ENCODE results near the gene AMZ1. TPM values are rescaled to one million over a fixed set of nuclear protein-coding genes. Genes with fewer than 3 reads are reported as not detected.

The AMZ1 gene
- total and polyA plus RNA-seq, 10 of the 15 experiments (the other 5 are each of a cell fraction or from before 2014, with no cell fraction given): 0.02 to 2.0 (median 0.69) TPM

- no peak overlapping the region for H3K4me3 ChIP-seq
- ChIA-PET POLR2A (interaction anchor here (2.8 kb wide), 1 partner anchor 22 kb away, joined by 17 read pairs; no protein-coding TSS in a partner anchor), RAD21 (ENCODE audit: unreplicated experiment) (interaction anchor here (2.8 kb wide), 1 partner anchor 22 kb away, joined by 6 read pairs; no protein-coding TSS in a partner anchor), SMC1A (ENCODE audit: uncharacterized antibody, unreplicated experiment) (interaction anchor here (5.8 kb wide), 2 partner anchors 11 to 23 kb away, joined by 41 to 49 read pairs; no protein-coding TSS in a partner anchor), CTCF (interaction anchor here (3.2 kb wide), 1 partner anchor 22 kb away, joined by 17 read pairs; no protein-coding TSS in a partner anchor)
- H3K4me2 ChIP-seq (ENCODE audit: control insufficient read depth, insufficient read depth): peak overlapping the region; percentile 99; the same call in 1 of the 2 replicates
- intact Hi-C loops (cut with micrococcal nuclease; ENCODE audit: unreplicated experiment) (no loop called here), in situ Hi-C loops (cut with MboI) (no loop called here)
- no peaks in the 10 kb centered on the region for H3K79me2 ChIP-seq (ENCODE audit: control insufficient read depth, insufficient read depth, low read length)
- no peaks in the 10 kb centered on the region; the same call in 1 of the 2 replicates for H4K20me1 ChIP-seq (ENCODE audit: control insufficient read depth, insufficient read depth)
- no peaks in the 10 kb centered on the region for H3K36me3 ChIP-seq (ENCODE audit: control insufficient read depth in 2 of 2, insufficient read depth in 2 of 2, low read length in 1 of 2)
- ATAC-seq: no peak
- H3K27ac ChIP-seq (ENCODE audit: control insufficient read depth, insufficient read depth): no peak overlapping the region
- H3K4me1 ChIP-seq (ENCODE audit: control insufficient read depth, insufficient read depth, low read length): peaks cover 27% of the 10 kb centered on the region
- FAIRE-seq: no peak
- no peak overlapping the region for H3K9ac ChIP-seq (ENCODE audit: control insufficient read depth, insufficient read depth, low read length)
- no peak overlapping the region for H2AFZ ChIP-seq (ENCODE audit: control insufficient read depth, low read depth, low read length)
- H3K27me3 ChIP-seq (replicated peaks in 1 of 2; ENCODE audit: control insufficient read depth in 2 of 2, insufficient read depth in 2 of 2, low read length in 1 of 2): peaks cover 3 to 7% of the 10 kb centered on the region in 2 experiments; a peak in 3 of 4 replicates
- TF ChIP-seq LARP7 (IDR thresholded peaks at IDR 0.05): no peak
- TF ChIP-seq SUZ12 (IDR thresholded peaks at IDR 0.05; ENCODE audit: unreplicated experiment): no peak
- TF ChIP-seq SPI1 (IDR thresholded peaks at IDR 0.05; ENCODE audit: borderline replicate concordance, insufficient read depth, low read depth, low read length): no peak
- TF ChIP-seq REST (IDR thresholded peaks at IDR 0.05; ENCODE audit: low read depth, low read length): no peak
- TF ChIP-seq E4F1 (IDR thresholded peaks at IDR 0.05; ENCODE audit: borderline replicate concordance, partially characterized antibody): no peak
- no peak for TF ChIP-seq TARDBP (IDR thresholded peaks at IDR 0.05; ENCODE audit: borderline replicate concordance)
- no peak for TF ChIP-seq BMI1 (IDR thresholded peaks at IDR 0.05; ENCODE audit: borderline replicate concordance)
- no peak for TF ChIP-seq SMAD5 (IDR thresholded peaks at IDR 0.05; ENCODE audit: low read depth)
- DNase-seq (ENCODE audit: low read depth, low spot score): no peak
- no peaks in the 10 kb centered on the region for H3K9me3 ChIP-seq (replicated peaks; ENCODE audit: control insufficient read depth, insufficient read depth, low read length)
- no TSS peak for BruUV-seq (replicated peaks)
- 47% methylated on average over 17 of the region's 17 CpGs for WGBS (ENCODE audit: insufficient coverage, insufficient replicate concordance, low lambda C conversion rate, missing lambda C conversion rate)
Measured at GRCh38 chr7:2687338-2687869, 598 bp upstream of the AMZ1 start.

All from GM12878 (cell line).